HG03097 (cell line): ENCODE measurements around the gene CCDC69.
"Not testable (repeated sequence)": the region's sequence is repeated elsewhere in the genome, so short reads cannot be mapped to it uniquely, and the experiment has no call there.

Source experiments
- ATAC-seq: cut with Tn5 transposase; IDR thresholded peaks from one replicate; pipeline ENCODE4 v1.9.1; 2021; ENCODE audit not compliant: unreplicated experiment, low FRiP score

The CCDC69 gene

GRCh38 chr5:151248651-151249050 is 24.8 kb upstream of the CCDC69 start:
- ATAC-seq = no peak

DNA sequence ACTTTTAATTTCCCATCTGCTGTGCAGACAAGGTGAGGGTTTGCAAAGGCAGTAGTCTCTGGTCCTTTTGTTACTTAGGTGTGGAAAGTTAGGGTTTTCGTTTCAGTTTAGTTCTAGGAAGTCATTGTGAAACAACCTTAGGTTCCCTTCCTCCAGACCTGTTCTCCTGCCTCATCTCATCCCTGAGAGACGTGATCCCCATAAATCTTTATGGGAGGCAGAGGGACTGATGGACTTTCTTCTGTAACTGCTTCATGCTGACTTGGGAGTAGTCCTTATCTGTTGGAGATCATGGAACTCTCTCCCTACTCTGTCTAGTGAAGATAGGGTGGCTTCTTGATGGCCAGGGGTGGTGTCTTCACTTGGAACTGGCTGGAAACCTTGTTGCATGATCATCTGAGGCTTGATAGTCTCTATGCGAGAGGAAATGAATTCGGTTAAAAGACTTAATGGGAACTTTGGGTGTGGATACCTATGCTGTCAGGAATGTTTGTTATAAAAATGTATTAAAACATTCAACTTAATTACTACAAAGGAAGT is 21.9 kb upstream of the CCDC69 start:
- no peak for ATAC-seq

GRCh38 chr5:151244206-151244605 is 20.3 kb upstream of the CCDC69 start:
- ATAC-seq = no peak

- ATAC-seq = no peak
Observed at GRCh38 chr5:151243564-151243963, 19.7 kb upstream of the CCDC69 start.

- no peak for ATAC-seq
Observed at GRCh38 chr5:151243127-151243526, 19.2 kb upstream of the CCDC69 start.

DNA sequence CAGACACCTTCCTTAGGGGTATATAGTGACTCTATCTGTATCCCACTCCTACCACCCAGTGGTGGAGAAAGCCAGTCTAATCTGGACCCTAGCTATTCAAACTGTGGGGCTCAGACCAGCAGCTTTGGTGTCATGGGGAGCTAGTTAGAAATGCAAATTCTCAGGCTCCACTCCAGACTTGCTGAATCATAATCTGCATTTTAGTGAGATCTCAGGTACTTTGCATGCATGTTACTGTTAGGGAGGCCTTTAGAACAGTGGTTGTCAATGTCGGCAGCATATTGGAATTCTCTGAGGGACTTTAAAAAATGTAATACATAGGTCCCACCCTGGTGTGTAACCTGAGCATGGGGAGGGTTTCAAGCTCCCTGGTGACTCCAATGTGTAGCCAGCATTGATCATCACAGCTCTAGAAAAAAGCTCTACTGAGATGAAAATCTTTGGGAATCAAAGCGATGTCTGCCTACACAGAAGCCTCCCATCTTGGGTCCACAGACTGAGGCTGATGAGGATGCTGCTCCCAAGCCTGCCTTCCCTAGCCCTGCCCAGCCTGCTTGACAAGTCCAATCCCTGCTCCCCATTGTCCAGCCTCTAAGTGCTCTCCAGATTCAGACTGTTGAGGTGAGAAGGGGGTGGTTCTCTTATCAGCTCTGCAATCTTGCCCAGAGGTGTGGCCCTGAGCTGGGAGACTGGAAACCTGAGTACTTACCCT is 17.2 kb upstream of the CCDC69 start:
- no peak for ATAC-seq

DNA sequence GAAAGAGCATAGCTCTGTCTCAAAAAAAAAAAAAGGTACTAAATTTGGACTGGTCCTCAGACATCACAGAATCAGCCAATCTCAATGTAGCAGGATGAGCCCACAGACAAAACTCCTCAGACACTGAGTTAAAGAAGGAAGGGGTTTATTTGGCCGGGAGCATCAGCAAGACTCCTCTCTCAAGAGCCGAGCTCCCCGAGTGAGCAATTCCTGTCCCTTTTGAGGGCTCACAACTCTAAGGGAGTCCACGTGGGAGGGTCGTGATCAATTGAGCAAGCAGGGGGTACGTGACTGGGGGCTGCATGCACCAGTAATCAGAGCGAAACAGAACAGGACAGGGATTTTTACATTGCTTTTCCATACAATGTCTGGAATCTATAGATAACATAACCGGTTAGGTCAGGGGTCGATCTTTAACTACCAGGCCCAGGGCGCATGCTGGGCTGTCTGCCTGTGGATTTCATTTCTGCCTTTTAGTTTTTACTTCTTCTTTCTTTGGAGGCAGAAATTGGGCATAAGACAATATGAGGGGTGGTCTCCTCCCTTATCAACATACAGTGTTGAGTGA is 16.5 kb upstream of the CCDC69 start:
- not testable (repeated sequence) for ATAC-seq

- peak; percentile 40 for ATAC-seq
Observed at GRCh38 chr5:151239237-151239861, 15.5 kb upstream of the CCDC69 start.

DNA sequence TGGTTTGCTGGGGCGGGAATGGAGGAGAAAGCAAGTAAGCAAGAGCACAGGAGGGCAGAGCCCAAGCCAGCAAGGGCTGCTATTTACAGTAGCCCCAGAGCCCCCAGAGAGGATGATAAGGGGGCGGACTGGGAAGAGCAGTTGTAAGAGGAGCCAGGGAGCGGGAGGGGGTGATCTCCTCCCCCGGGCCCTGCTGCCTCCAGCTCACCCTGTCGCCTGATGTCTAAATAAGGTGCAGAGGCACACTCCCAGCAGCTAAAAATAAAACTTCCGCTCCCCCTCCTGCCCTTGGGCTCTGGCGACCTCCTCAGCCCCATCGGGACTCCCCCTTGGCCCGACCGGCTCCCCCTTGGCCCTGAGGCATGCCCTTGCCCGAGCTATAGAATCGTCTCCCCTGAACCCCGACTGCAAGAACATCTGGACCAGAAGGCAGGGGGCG is 14.4 kb upstream of the CCDC69 start:
- ATAC-seq = peak; percentile 40

GRCh38 chr5:151237685-151238084 is 13.8 kb upstream of the CCDC69 start:
- ATAC-seq = no peak

GRCh38 chr5:151236888-151237287 is 13.0 kb upstream of the CCDC69 start:
- ATAC-seq = no peak

- not testable (repeated sequence) for ATAC-seq
Observed at GRCh38 chr5:151235239-151235571, 11.3 kb upstream of the CCDC69 start.

GRCh38 chr5:151234476-151235238 is 10.8 kb upstream of the CCDC69 start:
- ATAC-seq = peak; percentile 41

GRCh38 chr5:151233616-151234085 is 9.8 kb upstream of the CCDC69 start:
- ATAC-seq = peak; percentile 43

DNA sequence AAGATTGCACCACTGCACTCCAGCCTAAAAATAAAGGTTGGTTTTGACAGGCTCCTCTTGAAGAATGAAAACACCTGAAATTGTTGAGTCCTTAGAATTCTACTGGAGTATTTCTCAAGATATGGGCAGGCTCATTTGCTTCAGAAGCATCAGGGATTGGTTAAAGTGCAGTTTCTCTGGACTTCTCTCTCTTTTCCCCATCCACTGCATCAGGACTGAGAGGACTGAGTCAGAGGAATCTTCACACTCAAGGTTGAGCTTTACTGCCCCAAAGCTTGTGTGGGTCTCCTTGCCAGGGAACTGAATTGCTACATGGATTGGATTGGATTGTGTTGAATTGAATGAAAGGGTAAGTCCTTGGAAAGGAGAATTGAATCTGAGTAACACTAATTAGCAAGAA is 7.5 kb upstream of the CCDC69 start:
- ATAC-seq = no peak

DNA sequence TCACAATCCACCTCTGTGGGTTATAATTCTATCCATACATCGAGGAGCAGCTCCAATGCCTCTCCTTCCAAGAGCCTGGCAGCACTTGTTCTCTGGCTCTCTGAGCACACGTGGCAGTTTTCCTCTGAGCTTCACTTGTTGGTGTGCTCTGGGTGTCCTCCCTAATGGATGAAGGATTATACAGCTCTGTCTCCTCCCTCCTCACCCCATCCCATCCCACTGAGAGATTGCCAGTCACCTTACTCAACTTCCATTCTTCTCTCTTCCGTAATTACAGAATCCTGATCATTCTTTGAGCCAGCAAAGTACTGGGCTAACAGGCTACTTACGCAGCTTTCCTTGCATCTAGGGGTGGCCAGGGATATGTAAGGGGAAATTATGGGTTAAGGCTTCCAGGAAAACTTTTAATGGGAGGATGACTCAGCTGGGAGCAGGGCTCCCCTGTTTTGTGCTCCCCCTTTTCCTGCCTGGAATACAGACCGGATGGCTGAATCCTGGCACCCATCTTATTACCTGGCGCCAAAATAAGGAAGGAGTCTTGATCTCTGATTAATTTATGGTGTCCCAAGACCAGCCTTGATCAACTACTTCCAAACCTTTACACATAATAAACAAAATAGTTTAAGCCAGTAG is 6.3 kb upstream of the CCDC69 start:
- ATAC-seq = no peak

DNA sequence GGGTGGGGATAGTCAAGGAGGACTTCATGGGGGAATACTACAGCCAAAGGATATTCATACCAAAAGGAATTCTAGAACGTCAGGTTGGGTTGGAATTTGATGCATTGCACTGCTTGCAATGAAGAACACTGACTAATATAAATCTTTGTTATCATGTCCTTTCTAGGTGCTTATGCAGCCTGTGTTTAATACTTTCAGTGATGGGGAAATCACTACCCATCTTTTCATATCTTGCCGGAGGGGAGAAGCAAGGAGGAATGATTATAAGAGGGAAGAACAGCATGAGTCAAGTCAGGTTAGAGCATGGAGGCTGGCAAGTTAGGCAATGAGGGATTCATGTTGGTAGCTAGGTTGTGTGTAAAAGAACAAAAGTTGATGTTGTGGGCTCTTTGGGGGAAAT is 5.1 kb upstream of the CCDC69 start:
- ATAC-seq = no peak

- no peak for ATAC-seq
Observed at GRCh38 chr5:151227918-151228447, 4.1 kb upstream of the CCDC69 start.

DNA sequence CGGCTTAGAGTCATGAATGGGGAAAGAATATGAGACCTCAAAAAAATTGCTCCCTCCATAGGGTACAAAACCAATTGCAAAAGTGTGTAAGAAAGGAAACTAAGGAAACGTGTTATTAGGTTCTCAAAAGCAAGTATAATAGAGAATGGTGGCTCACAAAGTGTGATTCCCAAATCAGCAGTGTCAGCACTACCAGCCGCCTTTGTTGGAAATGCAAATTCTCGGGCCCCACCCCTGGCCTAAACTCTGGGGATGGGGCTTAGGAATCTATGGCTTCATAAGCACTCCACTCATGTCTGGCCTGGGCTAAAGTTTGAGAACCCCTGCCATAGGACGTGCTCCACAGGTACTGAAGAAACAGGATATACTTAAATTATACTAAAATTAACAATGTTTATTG is 1.6 kb upstream of the CCDC69 start:
- ATAC-seq = no peak

DNA sequence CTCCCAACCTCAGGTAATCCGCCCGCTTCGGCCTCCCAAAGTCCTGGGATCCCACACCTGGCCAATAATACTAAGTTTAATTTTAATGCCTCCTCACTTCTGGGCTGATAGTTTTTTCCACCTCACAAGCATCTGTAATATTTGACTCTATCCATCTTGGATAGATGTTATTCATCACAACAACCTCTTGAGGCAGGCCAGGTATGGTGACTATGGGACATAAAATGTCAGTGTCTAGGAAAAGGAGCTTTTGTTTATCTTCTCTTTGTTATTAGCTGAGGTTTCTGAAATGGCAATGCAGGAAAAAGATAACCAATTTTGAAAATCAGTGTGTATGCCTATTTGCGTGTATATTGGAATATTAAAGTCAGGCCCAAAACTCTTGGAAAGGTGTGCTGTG is 1.2 kb upstream of the CCDC69 start:
- no peak for ATAC-seq
